ENCODE measurements around the gene HES7.
A peak's percentile ranks its signal among the peaks of the same experiment; 100 is the strongest.

Gene HES7

GRCh38 chr17:8155231-8155995 lies 31.5 kb upstream of the HES7 start:
- no peak for DNase-seq (ENCODE audit: low read depth)

GRCh38 chr17:8154608-8155155 lies 30.8 kb upstream of the HES7 start:
- no peak for DNase-seq (ENCODE audit: low read depth)

- peak; percentile 96 for DNase-seq (ENCODE audit: low read depth)
Observed at GRCh38 chr17:8153957-8154607, 30.2 kb upstream of the HES7 start.

GRCh38 chr17:8153525-8153956 lies 29.6 kb upstream of the HES7 start:
- DNase-seq (ENCODE audit: low read depth), result peak; percentile 98

- no peak for DNase-seq (ENCODE audit: low read depth)
Observed at GRCh38 chr17:8153031-8153451, 29.1 kb upstream of the HES7 start.

- peak; percentile 93 for DNase-seq (ENCODE audit: low read depth)
Observed at GRCh38 chr17:8152112-8152775, 28.3 kb upstream of the HES7 start, which contains the start of gene PER1. TSS of gene PER1 (minus strand) at chr17:8152404. CDS start at chr17:8150706, 1,698 bp downstream.

- peak; percentile 73 for DNase-seq (ENCODE audit: low read depth)
Observed at GRCh38 chr17:8151641-8152111, 27.8 kb upstream of the HES7 start.

- peak; percentile 86 for DNase-seq (ENCODE audit: low read depth)
Observed at GRCh38 chr17:8151120-8151640, 27.3 kb upstream of the HES7 start.

- no peak for DNase-seq (ENCODE audit: low read depth)
Observed at GRCh38 chr17:8150194-8151119, 26.6 kb upstream of the HES7 start.

GRCh38 chr17:8149419-8150193 lies 25.7 kb upstream of the HES7 start:
- DNase-seq (ENCODE audit: low read depth), result no peak

- no peak for DNase-seq (ENCODE audit: low read depth)
Observed at GRCh38 chr17:8148560-8148959, 24.7 kb upstream of the HES7 start.

- no peak for DNase-seq (ENCODE audit: low read depth)
Observed at GRCh38 chr17:8147805-8148404, 24.0 kb upstream of the HES7 start.

- DNase-seq (ENCODE audit: low read depth), result no peak
Observed at GRCh38 chr17:8147141-8147804, 23.4 kb upstream of the HES7 start.

- DNase-seq (ENCODE audit: low read depth), result no peak
Observed at GRCh38 chr17:8146381-8147140, 22.7 kb upstream of the HES7 start.

GRCh38 chr17:8145811-8146210 lies 21.9 kb upstream of the HES7 start:
- DNase-seq (ENCODE audit: low read depth), result no peak

- DNase-seq (ENCODE audit: low read depth), result no peak
Observed at GRCh38 chr17:8144401-8145231, 20.7 kb upstream of the HES7 start.

GRCh38 chr17:8143581-8144400 lies 19.9 kb upstream of the HES7 start:
- DNase-seq (ENCODE audit: low read depth), result no peak
